ENCODE measurements around the gene SH2D2A.

The SH2D2A gene

GRCh38 chr1:156847591-156848460, 31.2 kb upstream of the SH2D2A start:
- no peak for DNase-seq

- no peak for DNase-seq
These were observed 30.0 kb upstream of the SH2D2A start for GRCh38 chr1:156846643-156847042.

DNA sequence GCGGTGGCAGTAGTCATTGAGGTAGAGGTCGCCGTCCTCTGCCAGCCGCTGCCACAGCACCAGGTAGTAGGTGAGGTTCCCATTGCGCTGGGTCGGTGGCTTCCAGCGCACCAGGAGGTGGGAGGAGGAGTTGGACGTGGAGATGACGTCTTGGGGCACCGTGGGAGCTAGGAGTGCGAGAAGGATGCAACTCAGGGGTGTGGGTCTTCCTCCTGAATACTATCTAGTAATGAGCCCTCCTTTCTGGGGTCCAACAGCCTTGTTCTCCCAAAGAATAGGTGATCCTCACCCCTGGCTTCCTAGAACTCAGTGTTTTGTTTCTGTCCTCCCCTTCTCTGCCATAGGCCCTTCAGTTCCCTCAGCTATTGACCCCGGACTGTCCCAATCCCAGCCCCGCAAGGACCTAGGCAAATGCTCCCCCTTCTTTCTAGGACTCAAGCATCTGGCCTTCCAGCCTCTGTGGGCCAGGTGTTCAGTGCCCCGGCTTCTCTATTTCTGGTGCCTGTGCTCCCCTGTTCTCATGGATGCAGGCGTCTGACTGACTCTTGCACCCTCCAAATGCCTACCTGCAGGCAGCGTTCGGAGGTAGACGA, 29.4 kb upstream of the SH2D2A start:
- no peak for DNase-seq

GRCh38 chr1:156845055-156845952, 28.7 kb upstream of the SH2D2A start:
- DNase-seq = peak; percentile 51

- DNase-seq = no peak
These were observed 28.0 kb upstream of the SH2D2A start for GRCh38 chr1:156844638-156845037.

GRCh38 chr1:156844102-156844501, 27.5 kb upstream of the SH2D2A start:
- DNase-seq = no peak

DNA sequence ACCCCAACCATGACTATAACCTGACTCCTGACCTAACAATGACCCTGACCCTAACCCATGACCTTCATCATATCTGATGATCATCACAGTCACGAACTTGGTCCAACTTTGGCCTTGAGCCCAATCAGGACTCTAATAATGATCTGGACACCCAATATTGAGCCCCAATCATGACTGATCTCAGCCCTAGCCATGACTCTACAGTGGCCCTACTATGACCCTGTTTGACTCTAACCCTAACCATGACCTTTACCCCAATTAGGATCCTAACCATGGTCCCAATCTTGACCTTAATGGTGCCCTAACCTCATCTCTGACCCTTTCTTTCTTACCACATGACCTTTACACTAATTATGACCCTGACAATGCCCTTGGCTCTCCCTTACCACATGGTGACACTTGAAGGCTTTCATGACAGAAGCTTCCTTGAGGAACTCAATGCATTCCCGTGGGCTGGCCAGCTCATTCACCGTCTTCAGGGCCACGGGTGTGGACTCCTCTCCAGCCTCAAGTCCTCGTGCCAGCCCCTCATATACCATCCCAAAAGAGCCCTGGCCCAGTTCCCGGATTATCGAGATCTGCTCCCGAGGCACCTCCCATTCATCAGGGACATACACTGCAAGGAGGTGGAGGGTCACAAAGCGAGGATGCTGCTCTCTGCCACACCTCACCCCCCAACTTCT, 26.1 kb upstream of the SH2D2A start:
- no peak for DNase-seq

- DNase-seq = no peak
These were observed 24.7 kb upstream of the SH2D2A start for GRCh38 chr1:156841295-156841855.

DNA sequence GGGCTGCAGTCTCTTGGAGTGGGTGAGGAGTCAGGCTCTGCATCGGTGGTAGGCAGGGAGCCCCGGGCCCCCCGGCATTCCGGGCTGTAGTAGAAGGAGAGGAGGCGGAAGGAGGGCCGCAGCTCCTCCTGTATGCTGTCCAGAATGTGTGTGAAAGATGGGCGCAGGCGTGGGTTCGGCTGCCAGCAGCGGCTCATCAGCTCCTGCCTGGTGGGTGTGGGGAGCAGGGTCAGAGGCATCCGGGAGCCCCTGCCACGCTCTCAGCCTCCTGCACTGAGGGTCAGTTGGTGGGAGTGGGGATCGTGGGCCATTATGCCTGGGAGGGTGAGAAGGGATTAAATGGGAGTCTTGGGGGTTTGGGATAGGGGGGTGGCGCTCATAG, 24.2 kb upstream of the SH2D2A start:
- no peak for DNase-seq

DNA sequence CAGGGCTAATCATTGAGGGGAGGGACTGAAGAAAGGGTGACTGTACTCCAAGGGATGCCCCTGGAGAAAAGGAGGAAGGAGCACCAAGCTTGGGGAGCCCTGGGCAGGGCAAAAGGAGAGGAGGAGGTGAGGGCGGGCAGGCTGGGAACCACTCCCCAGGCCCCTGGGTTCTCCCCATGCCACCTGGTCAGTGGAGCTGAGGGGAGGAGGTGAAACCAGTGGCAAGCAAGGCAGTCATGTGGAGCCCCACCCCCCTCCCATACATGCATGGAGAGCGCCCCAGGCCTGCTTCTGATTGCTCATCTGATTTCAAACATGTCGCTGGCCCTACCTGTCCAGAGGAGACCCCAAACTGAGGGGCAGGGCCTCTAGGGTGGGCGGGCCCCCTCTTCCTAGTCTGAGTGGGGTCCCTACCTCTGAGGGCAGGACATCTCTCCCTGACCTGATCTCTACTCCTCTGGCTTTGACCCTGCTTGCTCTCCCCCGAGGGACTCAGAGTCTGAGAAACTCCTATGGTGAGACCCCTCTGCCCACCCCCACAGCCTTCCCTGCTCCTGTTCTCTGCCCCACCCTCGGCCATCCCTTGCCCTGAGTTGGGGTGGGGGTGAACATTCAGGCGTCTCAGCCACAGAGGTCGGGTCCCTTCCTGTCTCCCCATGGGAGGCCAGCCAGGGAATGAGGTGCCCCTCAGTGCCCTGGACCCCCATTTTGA, 23.7 kb upstream of the SH2D2A start:
- no peak for DNase-seq

DNA sequence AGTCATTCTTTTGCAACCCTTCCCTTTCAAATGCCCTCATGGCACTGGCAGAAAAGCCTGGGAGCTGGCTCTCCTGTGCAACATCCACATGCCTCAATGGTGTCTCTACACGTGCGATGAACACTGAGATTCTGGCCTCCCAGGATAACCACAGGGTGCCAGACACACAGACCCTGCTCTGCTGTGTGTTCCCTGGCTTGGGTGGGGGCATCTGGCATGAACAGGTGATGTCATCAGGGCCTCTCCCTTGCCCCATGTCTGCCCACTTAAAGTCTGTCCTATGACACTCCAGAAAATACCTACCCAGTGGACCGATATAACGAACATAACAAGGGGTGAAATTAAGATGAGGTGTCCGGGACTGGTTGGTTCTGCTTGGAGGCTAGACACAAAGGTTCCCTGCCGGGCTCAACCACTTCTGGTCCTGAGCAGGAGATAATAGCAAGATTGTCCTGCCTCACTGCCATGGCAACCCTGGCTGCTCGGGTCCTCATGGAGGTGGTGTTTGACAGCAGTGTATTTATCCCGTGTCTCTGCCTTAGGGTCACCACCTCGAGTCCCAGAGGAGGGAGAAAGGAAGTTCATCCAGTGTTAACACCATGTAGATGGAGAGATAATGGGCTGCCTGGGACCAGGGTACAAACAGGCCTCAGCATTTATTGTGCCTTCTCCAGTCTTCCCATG, 22.9 kb upstream of the SH2D2A start:
- no peak for DNase-seq

- DNase-seq = peak; percentile 67
These were observed 22.3 kb upstream of the SH2D2A start for GRCh38 chr1:156838972-156839371.

DNA sequence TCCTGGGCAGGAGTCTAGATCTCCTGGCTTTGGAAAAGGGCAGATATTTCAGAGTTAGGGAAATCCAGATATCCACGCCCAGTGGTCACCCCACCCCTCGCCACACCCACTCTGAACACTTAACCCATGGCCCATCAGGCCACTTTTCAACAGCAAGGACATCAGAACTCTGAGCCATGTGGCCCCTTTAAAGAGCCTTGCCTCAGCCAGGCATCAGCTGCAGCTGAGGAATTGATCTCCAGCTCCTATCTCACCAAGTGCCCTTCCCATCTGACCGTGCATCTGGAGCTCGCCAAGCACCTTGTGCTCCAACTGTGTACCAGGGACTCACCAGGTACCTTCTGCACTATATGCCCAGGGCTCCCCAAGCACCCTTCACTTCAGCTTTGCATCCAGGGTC, 20.2 kb upstream of the SH2D2A start:
- no peak for DNase-seq

DNA sequence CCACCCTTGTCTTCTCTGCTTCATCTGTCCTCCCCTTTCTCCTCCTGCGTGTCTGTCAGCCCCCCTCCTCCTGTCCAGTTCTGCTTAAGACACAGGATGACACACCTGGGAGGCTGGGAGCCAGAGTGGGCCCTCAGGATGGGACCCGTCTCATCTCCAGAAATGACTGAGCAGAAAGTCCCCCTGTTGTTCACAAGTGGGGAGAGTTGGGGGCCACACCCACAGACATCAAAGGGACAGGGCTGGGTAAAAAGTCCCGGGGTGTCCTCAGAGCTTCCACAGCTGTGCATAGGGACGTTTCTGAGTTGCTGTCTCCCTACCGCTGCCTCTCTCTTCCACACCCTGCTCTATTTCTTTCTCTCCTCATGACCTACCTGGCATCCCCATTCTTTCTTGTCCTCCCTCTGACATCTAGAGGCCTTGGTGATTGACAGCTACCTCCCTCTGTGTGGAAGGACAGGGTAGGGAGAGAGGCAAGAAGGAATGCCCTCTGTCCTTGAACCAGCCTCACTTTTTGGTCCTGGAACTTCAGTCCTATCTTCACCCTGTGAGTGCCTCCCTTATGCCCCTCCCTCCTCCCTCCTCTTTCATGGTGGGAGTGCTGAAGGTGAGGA, 19.5 kb upstream of the SH2D2A start:
- peak; percentile 56 for DNase-seq

DNA sequence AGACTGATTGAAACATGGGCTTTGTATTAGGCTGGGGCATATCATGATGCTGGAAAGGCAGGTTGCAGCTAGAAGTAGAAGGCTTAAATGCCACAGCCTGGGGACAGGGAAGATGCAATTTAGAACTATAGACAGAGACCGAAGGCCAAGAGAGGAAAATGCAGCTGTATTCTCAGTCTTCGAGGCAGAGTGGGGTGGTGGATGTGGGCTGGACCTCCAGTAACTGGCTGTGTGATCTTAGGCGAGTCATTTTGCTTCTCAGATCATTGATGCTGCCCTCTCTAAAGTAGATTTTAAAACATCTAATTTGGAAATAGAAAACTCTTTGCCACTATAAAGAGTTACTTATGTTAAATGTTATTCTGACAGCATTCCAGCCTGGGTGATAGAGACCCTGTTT, 17.7 kb upstream of the SH2D2A start:
- DNase-seq = no peak

GRCh38 chr1:156833603-156834002, 17.0 kb upstream of the SH2D2A start:
- no peak for DNase-seq

GRCh38 chr1:156832434-156832833, 15.8 kb upstream of the SH2D2A start:
- DNase-seq = no peak

- no peak for DNase-seq
These were observed 11.9 kb upstream of the SH2D2A start for GRCh38 chr1:156828400-156829124.

- no peak for DNase-seq
These were observed 10.0 kb upstream of the SH2D2A start for GRCh38 chr1:156826630-156827029.

- no peak for DNase-seq
These were observed 6.7 kb upstream of the SH2D2A start for GRCh38 chr1:156823210-156823790.
